HCT116 (cell line): ENCODE measurements around the gene TANGO6. TPM values are rescaled to one million over a fixed set of nuclear protein-coding genes. Genes with fewer than 3 reads are reported as not detected.

ENCODE experiments used
- ATAC-seq: fragments of 200-7000 bp; cut with Tn5 transposase; 2 replicates; pipeline ENCODE4 v1.9.1; 2020; ENCODE audit warnings: mild to moderate bottlenecking, moderate library complexity
- BruUV-seq: library from RNA; stranded (reverse); fragments of 400-500 nt; replicated peaks from 2 replicates; lab custom pipeline; 2021; lab: Mats Ljungman, UMichigan
- CTCF ChIA-PET: fragments of 300-600 bp; sonication (Branson Sonifier 250); formaldehyde crosslinking; loops from one replicate; lab custom pipeline; 2021; ENCODE audit warnings: antibody characterized with exemption; lab: Charles Lee
- POLR2A ChIA-PET: fragments of 300-600, 350-600 bp; sonication (Branson Sonifier 250); formaldehyde crosslinking; loops from one replicate; lab custom pipeline; 2021; ENCODE audit warnings: antibody characterized with exemption; lab: Charles Lee
- RAD21 ChIA-PET, 2 experiments: fragments of 300-600 bp; sonication (Branson Sonifier 250); formaldehyde crosslinking; loops; one replicate each; lab custom pipeline; 2023; ENCODE audit warnings: low total read pairs in 2 of 2; ENCODE audit not compliant: uncharacterized antibody in 2 of 2, unreplicated experiment in 2 of 2, low non-redundant PET in 1 of 2; lab: Charles Lee
- DNase-seq: peaks from one replicate; pipeline ENCODE4 v3.0.0-alpha.2; 2010; ENCODE audit warnings: low read depth, low spot score
- H2AFZ ChIP-seq: fragments of 200-600 bp; shearing (Covaris generic), sonication (generic); 2 replicates; pipeline ENCODE4 v1.6.1; 2017; ENCODE audit warnings: low read depth, mixed run types, mixed read lengths, antibody characterized with exemption, low read length; ENCODE audit not compliant: poor library complexity, severe bottlenecking
- H3K27ac ChIP-seq: 2 replicates; pipeline ENCODE4 v1.5.1; 2012; ENCODE audit warnings: low read depth, low read length
- H3K27me3 ChIP-seq: fragments of 200-600 bp; sonication (generic); 2 replicates; pipeline ENCODE4 v1.6.1; 2016; ENCODE audit warnings: mixed run types, low read length, mixed read lengths; ENCODE audit not compliant: insufficient read depth
- H3K36me3 ChIP-seq, 2 experiments: fragments of 200-500 bp in 1 of 2; fragments of 200-600 bp in 1 of 2; sonication (Bioruptor generic) in 1 of 2; sonication (generic) in 1 of 2; 2 replicates each; pipeline versions ENCODE4 v1.5.1 to v1.6.1; 2014 to 2016; ENCODE audit warnings: low read length in 2 of 2, inconsistent platforms in 1 of 2, mixed read lengths in 1 of 2, mixed run types in 1 of 2; ENCODE audit not compliant: insufficient read depth in 2 of 2, control insufficient read depth in 1 of 2
- H3K4me1 ChIP-seq, 2 experiments: fragments of 200-600 bp in 1 of 2; sonication (generic) in 1 of 2; 2 replicates each; pipeline versions ENCODE4 v1.5.1 to v1.6.1; 2012 to 2017; ENCODE audit warnings: low read length in 2 of 2, inconsistent platforms in 1 of 2, mild to moderate bottlenecking in 1 of 2, mixed read lengths in 1 of 2, mixed run types in 1 of 2, moderate library complexity in 1 of 2; ENCODE audit not compliant: insufficient read depth in 2 of 2, control insufficient read depth in 1 of 2
- H3K4me2 ChIP-seq: fragments of 200-600 bp; sonication (generic); 2 replicates; pipeline ENCODE4 v1.6.1; 2017; ENCODE audit warnings: mixed run types, low read length, mixed read lengths
- H3K4me3 ChIP-seq, 2 experiments: fragments of 200-600 bp in 1 of 2; sonication (generic) in 1 of 2; replicated peaks in 1 of 2; 2 replicates each; pipeline ENCODE4 v1.5.1; 2011 to 2016; ENCODE audit warnings: low read length in 2 of 2, control low read depth in 1 of 2, low read depth in 1 of 2, mild to moderate bottlenecking in 1 of 2, mixed read lengths in 1 of 2, mixed run types in 1 of 2
- H3K79me2 ChIP-seq: fragments of 200-600 bp; sonication (generic); 2 replicates; pipeline ENCODE4 v1.6.1; 2017; ENCODE audit warnings: mild to moderate bottlenecking, mixed run types, low read length, moderate library complexity, mixed read lengths; ENCODE audit not compliant: insufficient read depth
- H3K9ac ChIP-seq: fragments of 200-600 bp; sonication (generic); 2 replicates; pipeline ENCODE4 v1.6.1; 2016; ENCODE audit warnings: low read length, mixed read lengths
- H3K9me2 ChIP-seq: fragments of 200-600 bp; sonication (generic), shearing (Covaris generic); 2 replicates; pipeline ENCODE4 v1.6.1; 2017; ENCODE audit warnings: mixed run types, mild to moderate bottlenecking, moderate library complexity; ENCODE audit not compliant: insufficient read depth
- H3K9me3 ChIP-seq, 2 experiments: fragments of 200-500 bp in 1 of 2; fragments of 200-600 bp in 1 of 2; sonication (Bioruptor generic) in 1 of 2; sonication (generic) in 1 of 2; 2 replicates each; pipeline ENCODE4 v1.6.1; 2014 to 2017; ENCODE audit warnings: low read length in 2 of 2, mixed read lengths in 2 of 2, inconsistent platforms in 1 of 2, low read depth in 1 of 2, mild to moderate bottlenecking in 1 of 2, mixed run types in 1 of 2, moderate library complexity in 1 of 2; ENCODE audit not compliant: control insufficient read depth in 1 of 2, insufficient read depth in 1 of 2
- H4K20me1 ChIP-seq: fragments of 200-600 bp; sonication (generic), shearing (Covaris generic); 2 replicates; pipeline ENCODE4 v1.6.1; 2017; ENCODE audit warnings: mixed run types, mild to moderate bottlenecking, moderate library complexity; ENCODE audit not compliant: insufficient read depth
- CBX3 ChIP-seq: IDR thresholded peaks from 2 replicates; pipeline ENCODE4 v1.6.1; 2012; ENCODE audit warnings: low read depth
- CEBPB ChIP-seq: IDR thresholded peaks from 2 replicates; pipeline ENCODE4 v1.6.1; 2012; ENCODE audit warnings: low read depth
- EZH2 ChIP-seq: fragments of 200-600 bp; sonication (generic); IDR thresholded peaks from 2 replicates; pipeline ENCODE4 v1.6.1; 2017; ENCODE audit warnings: antibody characterized with exemption, mixed run types
- POLR2AphosphoS5 ChIP-seq: IDR thresholded peaks from 2 replicates; pipeline ENCODE4 v1.6.1; 2011; ENCODE audit warnings: mild to moderate bottlenecking, low read depth, low read length, moderate library complexity
- SIN3A ChIP-seq: IDR thresholded peaks from 2 replicates; pipeline ENCODE4 v1.6.1; 2012; ENCODE audit warnings: low read depth
- SP1 ChIP-seq: IDR thresholded peaks from 2 replicates; pipeline ENCODE4 v1.6.1; 2012; ENCODE audit warnings: low read depth
- TCF7L2 ChIP-seq: IDR thresholded peaks from 2 replicates; pipeline ENCODE4 v1.7.0; 2011; ENCODE audit warnings: borderline replicate concordance, inconsistent platforms; ENCODE audit not compliant: insufficient read depth, insufficient read length; ENCODE audit errors: extremely low read depth
- intact Hi-C: fragments of 100-400 bp; cut with micrococcal nuclease; formaldehyde crosslinking; loops from 2 replicates; pipeline ENCODE4 v1.10.0; 2022
- total RNA-seq: library from RNA; stranded (reverse); gene quantifications from one replicate; pipeline ENCODE4 v1.2.1, GENCODE V29; 2021; ENCODE audit not compliant: unreplicated experiment
- TF ChIP-seq, protein P1 (sequence below): IDR thresholded peaks from 2 replicates; pipeline ENCODE4 v1.6.1; 2012
- TF ChIP-seq, protein P2 (sequence below): IDR thresholded peaks from 2 replicates; pipeline ENCODE4 v1.6.1; 2012
- TF ChIP-seq, protein P3 (sequence below): IDR thresholded peaks from 2 replicates; pipeline ENCODE4 v1.6.1; 2012; ENCODE audit warnings: low read depth
- TF ChIP-seq, protein P4 (sequence below): IDR thresholded peaks from 2 replicates; pipeline ENCODE4 v1.6.1; 2011; ENCODE audit warnings: mild to moderate bottlenecking, low read length, moderate library complexity; ENCODE audit not compliant: insufficient replicate concordance; ENCODE audit errors: extremely low read depth

TANGO6 gene
- total RNA-seq, 1 experiment from 2014 or later = 16.4 TPM

DNA sequence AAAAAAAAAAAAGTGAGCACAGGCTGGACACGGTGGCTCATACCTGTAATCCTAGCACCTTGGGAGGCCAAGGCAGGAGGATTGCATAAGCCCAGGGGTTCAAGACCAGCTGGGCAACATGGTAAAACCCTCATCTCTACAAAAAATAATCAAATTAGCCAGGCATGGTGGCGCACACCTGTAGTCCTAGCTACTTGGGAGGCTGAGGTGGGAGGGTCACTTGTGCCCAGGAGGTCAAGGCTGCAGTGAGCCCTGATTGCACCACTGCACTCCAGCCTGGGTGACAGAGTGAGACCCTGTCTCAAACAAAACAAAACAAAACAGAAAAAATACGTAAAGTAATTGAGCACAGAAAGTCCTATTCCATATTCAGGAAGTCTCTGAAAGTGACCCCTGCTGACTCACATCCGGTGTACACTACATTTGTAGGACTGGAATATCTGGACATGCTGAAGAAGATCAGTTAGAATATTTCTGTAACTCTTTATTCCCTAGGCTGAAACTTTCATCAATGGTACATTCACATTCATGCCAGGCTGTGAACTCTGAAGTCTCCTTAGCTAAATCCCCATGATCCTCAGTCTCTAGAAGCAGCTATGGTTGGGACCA is 196.1 kb downstream of the TANGO6 start:
- peaks cover 18 to 58% of the 10 kb centered on the region in 2 experiments for H3K4me1 ChIP-seq
- no peaks in the 10 kb centered on the region for H3K27me3 ChIP-seq
- ChIA-PET POLR2A (interaction anchor here (1.3 kb wide), 1 partner anchor 33 kb away, joined by 7 read pairs; no protein-coding TSS in a partner anchor), CTCF (no interaction called here), RAD21 (no interaction called here)
- intact Hi-C loops = no loop called here
- peak overlapping the region; percentile 55 for H3K4me2 ChIP-seq
- ATAC-seq (no peak), DNase-seq (no peak)
- BruUV-seq = no TSS peak
- H4K20me1 ChIP-seq = no peaks in the 10 kb centered on the region
- TF ChIP-seq TCF7L2 (no peak), EZH2 (no peak), CBX3 (no peak)
- TF ChIP-seq, protein P1, sequence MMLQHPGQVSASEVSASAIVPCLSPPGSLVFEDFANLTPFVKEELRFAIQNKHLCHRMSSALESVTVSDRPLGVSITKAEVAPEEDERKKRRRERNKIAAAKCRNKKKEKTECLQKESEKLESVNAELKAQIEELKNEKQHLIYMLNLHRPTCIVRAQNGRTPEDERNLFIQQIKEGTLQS = no peak
- H2AFZ ChIP-seq = no peak overlapping the region
- H3K36me3 ChIP-seq = peaks cover 3 to 8% of the 10 kb centered on the region in 2 experiments; a peak in 3 of 4 replicates
- 0 out of 2 replicates have a peak overlapping the region, but pooled peaks have one; percentile 45 for H3K9ac ChIP-seq
- H3K27ac ChIP-seq = peak overlapping the region; percentile 53; the same call in 1 of the 2 replicates
- peaks cover 0 to 6% of the 10 kb centered on the region in 2 experiments; a peak in 2 of 4 replicates for H3K9me3 ChIP-seq
- H3K9me2 ChIP-seq = no peaks in the 10 kb centered on the region
- H3K4me3 ChIP-seq = no peak overlapping the region
- no peaks in the 10 kb centered on the region for H3K79me2 ChIP-seq

DNA sequence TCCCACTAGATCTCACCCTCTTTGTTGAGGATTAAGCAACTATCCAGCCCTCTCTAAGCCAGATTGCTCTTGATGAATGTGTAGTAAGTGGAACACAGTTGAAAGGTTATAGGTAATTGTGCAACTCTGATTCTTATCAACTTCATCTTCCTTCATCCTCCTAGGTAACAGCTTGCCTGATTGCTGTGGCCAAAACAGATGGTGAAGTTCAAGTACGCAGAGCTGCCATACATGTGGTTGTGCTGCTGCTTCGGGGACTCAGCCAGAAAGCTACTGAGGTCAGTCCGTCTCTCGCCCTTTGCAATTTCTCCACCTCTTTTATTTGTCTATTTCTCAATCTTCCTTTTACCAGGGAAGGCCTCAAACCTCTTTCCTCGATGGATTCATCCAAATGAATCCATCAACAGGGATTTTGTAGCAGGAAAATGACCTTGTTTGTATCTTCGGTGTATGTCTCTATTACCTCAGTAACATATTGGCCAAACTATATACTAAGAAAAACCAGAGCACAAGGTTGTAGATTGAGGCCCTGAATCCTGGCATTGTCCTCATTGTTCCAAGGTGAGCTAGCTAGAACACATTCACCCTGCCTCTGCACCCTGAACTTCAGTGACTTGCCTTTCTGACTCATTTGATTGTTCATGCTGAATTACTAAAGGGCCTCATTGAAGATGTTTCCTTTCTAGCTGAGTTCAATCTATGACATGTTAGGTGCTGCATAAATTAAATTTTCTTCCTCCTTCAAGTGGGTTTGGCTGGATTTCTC is 197.0 kb downstream of the TANGO6 start:
- Histone ChIP-seq H3K4me2 (peak overlapping the region; percentile 55), H3K9me2 (no peaks in the 10 kb centered on the region), H3K36me3 (peaks cover 3 to 8% of the 10 kb centered on the region in 2 experiments; a peak in 3 of 4 replicates), H4K20me1 (no peaks in the 10 kb centered on the region), H3K9me3 (peaks cover 0 to 6% of the 10 kb centered on the region in 2 experiments; a peak in 2 of 4 replicates), H3K9ac (peak overlapping the region; percentile 45), H3K27me3 (no peaks in the 10 kb centered on the region), H3K27ac (peak overlapping the region; percentile 53), H3K4me1 (peaks cover 18 to 62% of the 10 kb centered on the region in 2 experiments), H3K4me3 (no peak overlapping the region), H3K79me2 (no peaks in the 10 kb centered on the region), H2AFZ (no peak overlapping the region)
- BruUV-seq = no TSS peak
- RAD21 ChIA-PET = no interaction called here
- intact Hi-C loops = no loop called here
- DNase-seq (peak; percentile 70), ATAC-seq (peak; percentile 77)
- CTCF ChIA-PET = no interaction called here
- POLR2A ChIA-PET = interaction anchor here (1.0 to 1.3 kb wide), 2 partner anchors 32 to 66 kb away, joined by 3 to 7 read pairs; partner anchors contain the start of gene HAS3
- TF ChIP-seq, protein P2, sequence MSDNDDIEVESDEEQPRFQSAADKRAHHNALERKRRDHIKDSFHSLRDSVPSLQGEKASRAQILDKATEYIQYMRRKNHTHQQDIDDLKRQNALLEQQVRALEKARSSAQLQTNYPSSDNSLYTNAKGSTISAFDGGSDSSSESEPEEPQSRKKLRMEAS = peak; percentile 63; the same call in 1 of the 2 replicates
- TF ChIP-seq POLR2AphosphoS5 = no peak
- peak; percentile 70 for TF ChIP-seq SP1
- no peak for TF ChIP-seq EZH2
- TF ChIP-seq, protein P3, sequence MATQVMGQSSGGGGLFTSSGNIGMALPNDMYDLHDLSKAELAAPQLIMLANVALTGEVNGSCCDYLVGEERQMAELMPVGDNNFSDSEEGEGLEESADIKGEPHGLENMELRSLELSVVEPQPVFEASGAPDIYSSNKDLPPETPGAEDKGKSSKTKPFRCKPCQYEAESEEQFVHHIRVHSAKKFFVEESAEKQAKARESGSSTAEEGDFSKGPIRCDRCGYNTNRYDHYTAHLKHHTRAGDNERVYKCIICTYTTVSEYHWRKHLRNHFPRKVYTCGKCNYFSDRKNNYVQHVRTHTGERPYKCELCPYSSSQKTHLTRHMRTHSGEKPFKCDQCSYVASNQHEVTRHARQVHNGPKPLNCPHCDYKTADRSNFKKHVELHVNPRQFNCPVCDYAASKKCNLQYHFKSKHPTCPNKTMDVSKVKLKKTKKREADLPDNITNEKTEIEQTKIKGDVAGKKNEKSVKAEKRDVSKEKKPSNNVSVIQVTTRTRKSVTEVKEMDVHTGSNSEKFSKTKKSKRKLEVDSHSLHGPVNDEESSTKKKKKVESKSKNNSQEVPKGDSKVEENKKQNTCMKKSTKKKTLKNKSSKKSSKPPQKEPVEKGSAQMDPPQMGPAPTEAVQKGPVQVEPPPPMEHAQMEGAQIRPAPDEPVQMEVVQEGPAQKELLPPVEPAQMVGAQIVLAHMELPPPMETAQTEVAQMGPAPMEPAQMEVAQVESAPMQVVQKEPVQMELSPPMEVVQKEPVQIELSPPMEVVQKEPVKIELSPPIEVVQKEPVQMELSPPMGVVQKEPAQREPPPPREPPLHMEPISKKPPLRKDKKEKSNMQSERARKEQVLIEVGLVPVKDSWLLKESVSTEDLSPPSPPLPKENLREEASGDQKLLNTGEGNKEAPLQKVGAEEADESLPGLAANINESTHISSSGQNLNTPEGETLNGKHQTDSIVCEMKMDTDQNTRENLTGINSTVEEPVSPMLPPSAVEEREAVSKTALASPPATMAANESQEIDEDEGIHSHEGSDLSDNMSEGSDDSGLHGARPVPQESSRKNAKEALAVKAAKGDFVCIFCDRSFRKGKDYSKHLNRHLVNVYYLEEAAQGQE = no peak
- TF ChIP-seq CEBPB = peak; percentile 41
- no peak for TF ChIP-seq SIN3A
- TF ChIP-seq, protein P4, sequence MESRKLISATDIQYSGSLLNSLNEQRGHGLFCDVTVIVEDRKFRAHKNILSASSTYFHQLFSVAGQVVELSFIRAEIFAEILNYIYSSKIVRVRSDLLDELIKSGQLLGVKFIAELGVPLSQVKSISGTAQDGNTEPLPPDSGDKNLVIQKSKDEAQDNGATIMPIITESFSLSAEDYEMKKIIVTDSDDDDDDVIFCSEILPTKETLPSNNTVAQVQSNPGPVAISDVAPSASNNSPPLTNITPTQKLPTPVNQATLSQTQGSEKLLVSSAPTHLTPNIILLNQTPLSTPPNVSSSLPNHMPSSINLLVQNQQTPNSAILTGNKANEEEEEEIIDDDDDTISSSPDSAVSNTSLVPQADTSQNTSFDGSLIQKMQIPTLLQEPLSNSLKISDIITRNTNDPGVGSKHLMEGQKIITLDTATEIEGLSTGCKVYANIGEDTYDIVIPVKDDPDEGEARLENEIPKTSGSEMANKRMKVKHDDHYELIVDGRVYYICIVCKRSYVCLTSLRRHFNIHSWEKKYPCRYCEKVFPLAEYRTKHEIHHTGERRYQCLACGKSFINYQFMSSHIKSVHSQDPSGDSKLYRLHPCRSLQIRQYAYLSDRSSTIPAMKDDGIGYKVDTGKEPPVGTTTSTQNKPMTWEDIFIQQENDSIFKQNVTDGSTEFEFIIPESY = no peak
